ENCODE measurements around the gene TMEM163. TPM values are rescaled to one million over a fixed set of nuclear protein-coding genes. Genes with fewer than 3 reads are reported as not detected.

Gene TMEM163
- total RNA-seq, 2 donors from 2014 or later: 0.12 TPM

DNA sequence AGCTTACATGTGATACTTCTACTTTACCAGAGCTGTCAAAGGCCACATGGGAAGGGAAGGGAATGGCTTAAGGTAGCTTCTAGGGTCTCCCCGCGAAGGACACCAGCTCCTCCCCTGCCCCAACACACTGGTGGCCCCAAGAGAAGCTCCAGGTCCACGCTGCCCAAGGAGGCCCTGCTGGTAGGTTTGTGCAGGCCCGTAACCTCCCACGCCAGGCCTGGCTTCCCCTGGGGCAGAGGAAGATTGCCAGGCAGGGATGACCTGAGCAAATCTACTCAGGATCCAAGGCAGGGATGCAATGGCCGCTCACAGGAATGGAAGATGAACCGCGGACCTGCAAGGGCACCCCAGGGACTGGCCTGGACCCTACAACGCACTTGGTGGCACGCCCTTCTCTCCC is 259.9 kb downstream of the TMEM163 start:
- Mint-ChIP-seq H3K9me3 (no peaks in the 10 kb centered on the region), H3K27me3 (ENCODE audit: low read depth) (no peaks in the 10 kb centered on the region), H3K27ac (no peak overlapping the region), H3K4me1 (ENCODE audit: low read depth) (no peaks in the 10 kb centered on the region), H3K36me3 (ENCODE audit: insufficient read depth in 2 of 2) (no peaks in the 10 kb centered on the region), H3K4me3 (no peak overlapping the region)
- ATAC-seq (replicated peaks in 1 of 2) (no peak), DNase-seq (no peak)

DNA sequence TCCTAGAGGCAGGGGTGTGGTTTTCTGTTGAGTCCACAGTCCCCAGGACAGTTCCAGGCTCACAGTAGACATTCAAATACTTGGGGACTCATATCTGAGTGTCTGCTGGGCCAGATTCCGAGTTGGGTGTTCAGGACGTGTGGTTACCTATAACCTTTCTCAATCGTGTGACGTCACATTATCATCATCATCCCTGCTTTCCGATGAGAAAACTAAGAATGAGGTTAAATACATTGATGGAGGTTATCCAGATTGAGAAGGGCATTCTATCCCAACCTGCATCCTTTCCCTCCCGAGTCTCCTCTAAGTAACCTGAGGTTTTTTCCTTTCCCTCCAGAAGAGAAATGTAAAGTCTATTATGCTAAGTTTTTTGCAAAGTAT is 260.3 kb downstream of the TMEM163 start:
- Mint-ChIP-seq H3K4me1 (ENCODE audit: low read depth) (no peaks in the 10 kb centered on the region), H3K9me3 (no peaks in the 10 kb centered on the region), H3K27ac (no peak overlapping the region), H3K36me3 (ENCODE audit: insufficient read depth in 2 of 2) (no peaks in the 10 kb centered on the region), H3K4me3 (no peak overlapping the region), H3K27me3 (ENCODE audit: low read depth) (no peaks in the 10 kb centered on the region)
- no peak for DNase-seq
- no peak for ATAC-seq (replicated peaks in 1 of 2)

DNA sequence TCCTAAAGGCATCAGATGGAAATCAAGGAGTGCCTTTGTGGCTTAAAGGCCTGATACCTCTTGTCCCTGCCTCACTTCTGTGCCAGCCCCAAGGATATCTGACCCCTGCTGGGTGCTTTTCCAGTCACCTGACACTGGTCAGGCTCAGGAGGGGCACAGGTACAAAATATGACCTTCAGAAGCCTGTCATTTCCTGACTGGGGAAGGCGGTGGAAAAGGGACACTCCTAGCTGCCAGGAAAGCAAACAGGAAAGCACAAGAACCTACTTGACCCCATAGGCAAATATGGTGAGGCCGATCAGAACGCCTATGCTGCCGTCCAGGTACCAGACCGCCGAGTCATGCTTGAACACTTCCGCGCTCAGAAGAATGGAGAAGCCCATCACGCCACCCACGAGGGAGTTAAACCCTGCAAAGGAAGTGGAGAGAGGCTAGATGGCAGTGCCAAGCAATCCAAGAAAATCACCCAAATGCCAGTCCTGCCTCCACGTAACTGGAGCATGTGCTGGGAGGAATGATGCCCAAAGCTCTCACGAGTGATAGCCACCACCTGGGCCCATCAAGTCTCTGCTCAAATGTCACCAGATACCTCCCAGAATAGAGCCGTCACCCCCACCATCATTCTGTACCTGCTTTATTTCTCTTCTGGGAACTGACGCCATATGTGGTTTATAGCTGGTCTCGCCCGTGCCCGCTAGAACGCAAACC is 260.9 kb downstream of the TMEM163 start:
- no peaks in the 10 kb centered on the region for H3K9me3 Mint-ChIP-seq
- no peaks in the 10 kb centered on the region for H3K36me3 Mint-ChIP-seq (ENCODE audit: insufficient read depth in 2 of 2)
- no peak overlapping the region for H3K27ac Mint-ChIP-seq
- ATAC-seq (replicated peaks in 1 of 2) (no peak), DNase-seq (no peak)
- no peak overlapping the region for H3K4me3 Mint-ChIP-seq
- no peaks in the 10 kb centered on the region for H3K4me1 Mint-ChIP-seq (ENCODE audit: low read depth)
- no peaks in the 10 kb centered on the region for H3K27me3 Mint-ChIP-seq (ENCODE audit: low read depth)

DNA sequence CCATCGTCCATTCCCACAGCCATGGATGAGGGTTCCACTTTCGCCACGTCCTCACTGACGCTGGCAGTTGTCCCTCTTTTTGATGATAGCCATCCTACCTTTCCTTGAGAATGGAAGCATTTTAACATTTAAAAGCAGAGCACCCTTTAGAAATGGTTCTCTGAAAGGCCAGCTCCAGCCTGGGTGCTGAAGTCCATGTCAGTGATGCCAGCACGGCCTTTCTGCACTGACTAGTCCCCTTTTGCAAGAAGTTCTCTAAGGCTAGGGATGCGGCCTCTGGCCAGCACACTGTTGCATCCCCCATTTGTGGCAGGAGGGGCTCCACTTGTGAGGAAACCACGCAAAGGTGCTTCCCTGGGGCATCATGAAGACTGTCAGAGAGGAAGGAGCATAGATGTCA is 261.4 kb downstream of the TMEM163 start:
- Mint-ChIP-seq H3K27ac (no peak overlapping the region), H3K36me3 (ENCODE audit: insufficient read depth in 2 of 2) (no peaks in the 10 kb centered on the region), H3K4me1 (ENCODE audit: low read depth) (no peaks in the 10 kb centered on the region), H3K4me3 (no peak overlapping the region), H3K27me3 (ENCODE audit: low read depth) (no peaks in the 10 kb centered on the region), H3K9me3 (no peaks in the 10 kb centered on the region)
- ATAC-seq (replicated peaks in 1 of 2) (no peak), DNase-seq (no peak)

DNA sequence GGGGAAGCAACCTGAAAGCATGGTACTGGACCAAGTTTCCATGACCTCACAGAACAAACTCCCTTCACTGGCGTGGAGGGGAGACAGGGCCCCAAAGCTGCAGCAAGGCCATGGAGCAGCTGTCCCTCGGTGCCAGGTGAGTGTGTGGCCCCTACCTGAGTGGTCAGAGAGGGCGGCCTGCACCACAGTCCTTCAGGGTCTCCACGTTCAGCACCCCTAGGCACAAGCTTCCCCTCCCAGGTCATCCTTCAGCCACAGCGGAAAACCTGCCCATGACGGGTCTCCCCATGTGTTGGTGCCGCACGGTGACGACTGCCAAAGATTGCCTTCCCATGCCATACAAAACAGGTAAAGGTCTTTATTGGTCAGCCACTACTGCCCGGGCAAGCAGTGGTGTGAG is 263.4 kb downstream of the TMEM163 start:
- no peak for ATAC-seq (replicated peaks in 1 of 2)

DNA sequence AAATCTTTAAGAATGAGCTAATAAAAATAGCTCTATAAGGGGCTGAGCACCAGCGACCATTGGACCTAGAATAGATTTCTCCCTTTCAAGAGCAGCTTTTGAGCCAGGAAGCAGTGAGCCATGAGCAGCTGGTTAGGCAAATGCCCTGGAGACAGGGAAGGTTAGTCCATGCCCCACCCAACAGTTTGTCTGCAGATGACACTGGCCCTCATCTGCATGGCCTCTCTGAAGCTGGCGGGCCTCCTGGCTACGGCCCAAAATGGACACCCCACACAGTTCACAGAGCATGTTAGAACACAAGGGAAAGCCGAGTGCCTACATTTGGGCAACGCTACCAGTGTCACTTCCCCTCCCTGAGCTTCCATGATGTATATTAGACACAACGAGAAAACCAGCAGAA is 263.9 kb downstream of the TMEM163 start:
- H3K9me3 Mint-ChIP-seq: no peaks in the 10 kb centered on the region
- no peaks in the 10 kb centered on the region for H3K36me3 Mint-ChIP-seq (ENCODE audit: insufficient read depth in 2 of 2)
- no peaks in the 10 kb centered on the region for H3K4me1 Mint-ChIP-seq (ENCODE audit: low read depth)
- ATAC-seq (replicated peaks in 1 of 2): no peak
- H3K4me3 Mint-ChIP-seq: no peak overlapping the region
- H3K27ac Mint-ChIP-seq: no peak overlapping the region
- no peak for DNase-seq
- no peaks in the 10 kb centered on the region for H3K27me3 Mint-ChIP-seq (ENCODE audit: low read depth)

More for the DNA sequence above, 263.4 kb downstream of the TMEM163 start:
- Mint-ChIP-seq H3K4me3 (no peak overlapping the region), H3K27me3 (ENCODE audit: low read depth) (no peaks in the 10 kb centered on the region), H3K9me3 (no peaks in the 10 kb centered on the region), H3K27ac (no peak overlapping the region), H3K4me1 (ENCODE audit: low read depth) (no peaks in the 10 kb centered on the region), H3K36me3 (ENCODE audit: insufficient read depth in 2 of 2) (no peaks in the 10 kb centered on the region)
- DNase-seq: no peak

DNA sequence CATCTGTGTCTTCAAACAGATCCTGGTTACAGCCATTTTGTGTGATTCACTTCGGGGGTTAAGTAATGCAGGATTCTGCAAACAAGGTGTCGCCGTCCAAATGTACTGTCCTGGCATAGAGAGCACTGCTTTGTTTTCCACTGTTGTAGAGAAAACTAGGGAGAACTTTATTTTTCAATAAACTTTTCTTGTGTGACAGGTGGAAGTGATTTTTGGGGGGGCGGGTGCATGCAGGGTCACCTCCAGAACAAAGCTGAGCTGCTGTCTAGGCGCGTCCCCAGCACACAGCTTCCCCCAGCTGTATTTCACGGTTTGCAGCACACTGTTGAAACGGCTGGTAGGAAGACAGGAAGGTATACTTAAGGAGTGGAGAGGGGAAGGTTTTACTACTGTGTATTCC is 264.4 kb downstream of the TMEM163 start:
- no peak for DNase-seq

DNA sequence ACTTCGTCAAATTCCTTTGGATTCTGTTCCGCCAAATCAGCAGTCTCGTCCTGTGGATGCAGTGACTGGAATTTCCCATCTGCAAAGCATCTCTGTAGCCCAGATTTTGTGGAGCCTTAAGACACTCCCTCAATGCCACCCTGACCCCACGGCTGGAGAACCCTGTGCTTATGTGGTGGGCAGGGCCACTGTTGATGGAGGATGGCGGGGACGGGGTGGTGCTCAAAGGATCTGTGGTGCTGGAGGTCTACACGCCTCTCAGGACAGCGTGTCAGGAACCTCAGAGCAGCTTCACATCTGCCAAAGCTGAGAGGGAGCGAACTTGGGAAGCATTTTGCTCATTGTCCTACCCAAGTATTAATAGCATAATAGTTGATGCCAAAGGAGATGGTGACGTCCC is 264.8 kb downstream of the TMEM163 start:
- Mint-ChIP-seq H3K4me1 (ENCODE audit: low read depth) (no peaks in the 10 kb centered on the region), H3K27ac (no peak overlapping the region), H3K36me3 (ENCODE audit: insufficient read depth in 2 of 2) (no peaks in the 10 kb centered on the region), H3K4me3 (no peak overlapping the region), H3K27me3 (ENCODE audit: low read depth) (no peaks in the 10 kb centered on the region), H3K9me3 (no peaks in the 10 kb centered on the region)
- no peak for ATAC-seq (replicated peaks in 1 of 2)
- no peak for DNase-seq

More for the DNA sequence above, 264.4 kb downstream of the TMEM163 start:
- H3K9me3 Mint-ChIP-seq: no peaks in the 10 kb centered on the region
- H3K27ac Mint-ChIP-seq: no peak overlapping the region
- no peaks in the 10 kb centered on the region for H3K36me3 Mint-ChIP-seq (ENCODE audit: insufficient read depth in 2 of 2)
- ATAC-seq (replicated peaks in 1 of 2): no peak
- H3K4me1 Mint-ChIP-seq (ENCODE audit: low read depth): no peaks in the 10 kb centered on the region
- no peaks in the 10 kb centered on the region for H3K27me3 Mint-ChIP-seq (ENCODE audit: low read depth)
- no peak overlapping the region for H3K4me3 Mint-ChIP-seq

DNA sequence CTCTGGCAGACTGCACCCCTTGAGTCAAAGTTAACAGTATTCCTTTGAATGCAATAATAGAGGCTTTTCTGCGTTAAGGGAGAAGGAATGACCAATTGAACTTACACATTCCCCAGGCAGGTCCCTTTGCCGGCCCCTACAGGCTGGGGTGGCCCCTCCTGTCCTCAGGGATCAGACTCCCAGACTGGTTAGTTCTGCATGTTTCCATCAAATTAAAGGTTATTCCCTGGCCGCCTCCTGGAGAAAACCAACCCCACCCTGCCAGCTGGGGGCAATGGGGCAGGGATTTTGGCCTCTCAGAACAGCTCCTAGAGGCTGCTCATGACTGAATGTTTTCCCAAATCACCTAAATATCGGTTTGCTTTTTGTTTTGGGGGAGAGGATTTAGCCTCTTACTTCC is 265.3 kb downstream of the TMEM163 start:
- Mint-ChIP-seq H3K36me3 (ENCODE audit: insufficient read depth in 2 of 2) (no peaks in the 10 kb centered on the region), H3K4me1 (ENCODE audit: low read depth) (no peaks in the 10 kb centered on the region), H3K27me3 (ENCODE audit: low read depth) (no peaks in the 10 kb centered on the region), H3K4me3 (no peak overlapping the region), H3K9me3 (no peaks in the 10 kb centered on the region), H3K27ac (no peak overlapping the region)
- ATAC-seq (replicated peaks in 1 of 2): no peak
- no peak for DNase-seq

DNA sequence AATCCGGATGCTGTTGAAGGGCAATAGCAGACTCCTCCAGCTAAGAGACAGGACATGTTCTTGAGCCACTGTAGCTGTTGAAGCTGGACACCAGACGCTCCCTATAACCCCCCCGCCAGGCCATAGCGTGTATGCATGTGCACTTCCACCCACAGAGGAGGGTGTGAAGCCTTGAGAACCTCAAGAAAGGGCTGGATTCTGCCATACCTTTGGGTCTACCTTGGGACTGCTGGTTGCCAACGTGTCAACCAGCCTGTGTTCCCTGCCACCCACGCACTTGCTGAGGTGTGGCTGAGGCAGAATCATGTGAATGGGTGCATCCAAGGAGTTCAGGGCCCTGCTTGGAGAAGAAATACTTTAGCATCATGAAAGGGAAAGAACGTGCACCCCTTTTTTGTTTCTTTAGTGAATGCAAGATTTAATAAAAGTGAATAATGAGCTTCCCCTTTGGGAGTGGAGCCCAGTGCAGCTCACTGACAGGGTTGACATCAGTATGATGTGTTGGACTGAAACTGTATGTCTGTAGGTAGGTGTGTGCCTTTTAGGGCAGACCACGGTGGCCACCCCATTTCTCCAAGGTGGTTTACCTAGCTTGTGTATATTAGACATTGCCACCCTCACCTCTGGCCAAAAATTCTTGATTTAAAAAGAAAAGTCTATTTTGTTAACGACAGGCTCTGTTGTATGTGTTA is 266.6 kb downstream of the TMEM163 start:
- Mint-ChIP-seq H3K36me3 (ENCODE audit: insufficient read depth in 2 of 2) (no peaks in the 10 kb centered on the region), H3K4me1 (ENCODE audit: low read depth) (no peaks in the 10 kb centered on the region), H3K27me3 (ENCODE audit: low read depth) (no peaks in the 10 kb centered on the region), H3K9me3 (no peaks in the 10 kb centered on the region), H3K4me3 (no peak overlapping the region), H3K27ac (no peak overlapping the region)
- ATAC-seq (replicated peaks in 1 of 2) (no peak), DNase-seq (no peak)

DNA sequence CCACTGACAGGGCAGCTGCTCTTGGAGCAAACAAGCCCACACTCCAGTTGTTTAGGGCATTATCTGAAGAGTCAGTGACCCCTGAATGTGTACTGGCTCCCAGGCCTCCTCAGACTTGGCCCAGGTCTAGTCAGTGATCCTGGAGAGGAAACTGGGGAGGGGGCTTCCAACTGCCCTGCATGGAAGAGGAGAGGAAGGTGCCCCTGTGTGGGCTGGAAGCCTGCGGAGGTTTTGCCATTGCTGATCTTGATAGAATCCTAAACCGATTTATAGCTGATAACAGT is 267.5 kb downstream of the TMEM163 start:
- ATAC-seq (replicated peaks in 1 of 2): no peak
- DNase-seq: no peak
- H3K9me3 Mint-ChIP-seq: no peaks in the 10 kb centered on the region
- no peaks in the 10 kb centered on the region for H3K27me3 Mint-ChIP-seq (ENCODE audit: low read depth)
- no peak overlapping the region for H3K27ac Mint-ChIP-seq
- no peaks in the 10 kb centered on the region for H3K4me1 Mint-ChIP-seq (ENCODE audit: low read depth)
- no peaks in the 10 kb centered on the region for H3K36me3 Mint-ChIP-seq (ENCODE audit: insufficient read depth in 2 of 2)
- H3K4me3 Mint-ChIP-seq: no peak overlapping the region

DNA sequence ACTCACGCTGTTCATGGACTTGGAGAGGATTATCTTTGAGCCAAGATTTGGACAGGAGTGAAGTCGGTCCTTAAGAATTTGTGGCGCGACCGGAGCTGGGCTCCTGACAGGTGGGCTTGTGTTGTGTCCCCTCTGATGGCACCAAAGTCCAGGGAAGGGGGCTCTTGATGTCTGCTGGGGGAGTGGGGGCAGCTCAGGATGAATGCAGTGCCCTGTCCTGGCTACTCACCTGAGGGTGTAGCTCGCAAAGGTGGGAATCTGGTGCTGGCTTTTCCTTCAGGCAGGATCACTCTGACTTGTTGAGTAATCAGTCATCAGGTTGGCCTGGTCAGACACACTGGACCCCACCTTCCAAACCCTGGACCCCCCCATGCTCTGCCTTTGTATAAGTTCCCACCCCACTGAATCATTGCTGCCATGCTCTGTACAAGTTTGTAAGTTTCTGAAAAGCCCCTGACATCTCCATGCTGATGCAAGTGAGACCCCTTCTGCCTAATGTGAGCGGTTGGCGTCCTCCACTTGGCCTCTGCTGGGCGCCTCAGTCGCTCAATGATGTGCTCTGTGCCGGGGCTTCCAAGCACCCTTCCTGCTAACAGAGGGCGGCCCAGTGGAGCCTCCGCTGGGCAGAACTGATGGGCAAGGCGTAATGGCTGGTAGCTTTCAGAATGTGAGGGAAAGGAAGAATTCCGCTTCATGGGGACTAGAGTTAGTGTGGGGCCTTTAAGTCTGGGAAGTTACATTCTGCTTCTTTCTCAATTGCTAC is 268.9 kb downstream of the TMEM163 start:
- Mint-ChIP-seq H3K4me3 (no peak overlapping the region), H3K27ac (no peak overlapping the region), H3K9me3 (no peaks in the 10 kb centered on the region), H3K36me3 (ENCODE audit: insufficient read depth in 2 of 2) (no peaks in the 10 kb centered on the region), H3K4me1 (ENCODE audit: low read depth) (no peaks in the 10 kb centered on the region), H3K27me3 (ENCODE audit: low read depth) (no peaks in the 10 kb centered on the region)
- ATAC-seq (replicated peaks in 1 of 2) (no peak), DNase-seq (no peak)

DNA sequence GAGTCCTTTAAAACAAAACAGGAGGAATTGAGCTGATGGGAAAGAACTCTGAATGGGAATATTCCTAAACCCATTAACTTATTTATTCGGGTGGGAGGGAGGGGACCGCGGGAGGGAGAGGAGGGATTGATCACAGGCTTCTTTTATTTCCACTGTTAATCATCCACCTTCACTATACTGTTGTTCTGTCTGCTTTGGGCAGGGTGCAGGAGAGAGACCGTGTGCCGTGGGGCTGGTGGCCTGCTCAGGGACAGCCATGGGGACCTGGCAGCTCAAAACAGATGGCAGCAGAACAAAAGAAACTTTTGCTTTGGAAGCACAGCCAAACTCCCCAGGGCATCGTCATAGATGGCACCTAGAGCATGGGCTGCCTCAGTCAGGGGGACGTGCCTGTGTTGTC is 269.6 kb downstream of the TMEM163 start:
- DNase-seq (no peak), ATAC-seq (replicated peaks in 1 of 2) (no peak)
- Mint-ChIP-seq H3K36me3 (ENCODE audit: insufficient read depth in 2 of 2) (no peaks in the 10 kb centered on the region), H3K4me3 (no peak overlapping the region), H3K9me3 (no peaks in the 10 kb centered on the region), H3K4me1 (ENCODE audit: low read depth) (no peaks in the 10 kb centered on the region), H3K27me3 (ENCODE audit: low read depth) (no peaks in the 10 kb centered on the region), H3K27ac (no peak overlapping the region)

Data from activated T-cell treated with anti-CD3 and anti-CD28 coated beads, Interleukin-2, amount 50 U/mL, for 72 hours (primary cell).